ENCODE data around the gene SPATA13.

SPATA13 gene

DNA sequence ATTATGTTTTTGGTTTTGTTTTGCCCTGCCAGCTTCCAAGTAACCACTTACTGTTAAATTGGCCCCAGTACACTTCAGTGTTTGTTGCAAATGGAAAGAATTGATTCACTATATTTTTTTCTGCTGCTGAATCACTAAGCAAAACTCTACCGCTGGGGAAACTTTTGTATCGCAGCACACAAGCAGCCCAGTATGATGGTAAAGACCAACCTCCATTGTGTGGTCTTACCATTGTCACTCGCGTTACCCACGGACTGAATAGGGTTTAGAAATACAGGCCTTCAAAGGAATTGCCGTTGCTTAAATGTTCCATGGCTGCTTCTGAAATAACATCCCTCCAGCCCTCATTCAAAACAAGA, 7.9 kb downstream of the SPATA13 start:
- TF ChIP-seq, protein P1, sequence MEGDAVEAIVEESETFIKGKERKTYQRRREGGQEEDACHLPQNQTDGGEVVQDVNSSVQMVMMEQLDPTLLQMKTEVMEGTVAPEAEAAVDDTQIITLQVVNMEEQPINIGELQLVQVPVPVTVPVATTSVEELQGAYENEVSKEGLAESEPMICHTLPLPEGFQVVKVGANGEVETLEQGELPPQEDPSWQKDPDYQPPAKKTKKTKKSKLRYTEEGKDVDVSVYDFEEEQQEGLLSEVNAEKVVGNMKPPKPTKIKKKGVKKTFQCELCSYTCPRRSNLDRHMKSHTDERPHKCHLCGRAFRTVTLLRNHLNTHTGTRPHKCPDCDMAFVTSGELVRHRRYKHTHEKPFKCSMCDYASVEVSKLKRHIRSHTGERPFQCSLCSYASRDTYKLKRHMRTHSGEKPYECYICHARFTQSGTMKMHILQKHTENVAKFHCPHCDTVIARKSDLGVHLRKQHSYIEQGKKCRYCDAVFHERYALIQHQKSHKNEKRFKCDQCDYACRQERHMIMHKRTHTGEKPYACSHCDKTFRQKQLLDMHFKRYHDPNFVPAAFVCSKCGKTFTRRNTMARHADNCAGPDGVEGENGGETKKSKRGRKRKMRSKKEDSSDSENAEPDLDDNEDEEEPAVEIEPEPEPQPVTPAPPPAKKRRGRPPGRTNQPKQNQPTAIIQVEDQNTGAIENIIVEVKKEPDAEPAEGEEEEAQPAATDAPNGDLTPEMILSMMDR (IDR thresholded peaks at IDR 0.05; ENCODE audit: borderline replicate concordance, extremely low read depth, low read length, poor library complexity, severe bottlenecking) = no peak
- TF ChIP-seq EZH2 (IDR thresholded peaks at IDR 0.05; ENCODE audit: borderline replicate concordance, low read depth, low read length, severe bottlenecking) = no peak
- Histone ChIP-seq H3K4me2 (ENCODE audit: insufficient read depth, low read length) (no peak overlapping the region), H3K27ac (ENCODE audit: low read length) (no peak overlapping the region), H3K4me3 (ENCODE audit: low read depth in 1 of 2, low read length in 2 of 2) (no peak overlapping the region), H2AFZ (ENCODE audit: low read depth, low read length) (no peak overlapping the region), H3K79me2 (ENCODE audit: insufficient read depth, low read length) (0 out of 2 replicates have a peak, but pooled peaks cover 1% of the 10 kb centered on the region), H3K9me3 (ENCODE audit: insufficient read depth, low read length, severe bottlenecking) (no peaks in the 10 kb centered on the region), H3K9ac (ENCODE audit: low read depth, low read length) (no peak overlapping the region), H4K20me1 (ENCODE audit: insufficient read depth, low read length) (peaks cover 21% of the 10 kb centered on the region), H3K36me3 (ENCODE audit: insufficient read depth, low read length) (peaks cover 16% of the 10 kb centered on the region), H3K4me1 (ENCODE audit: insufficient read depth, low read length) (no peaks in the 10 kb centered on the region), H3K27me3 (ENCODE audit: insufficient read depth, low read length, poor library complexity) (no peaks in the 10 kb centered on the region)
- no peak for DNase-seq
- ATAC-seq (ENCODE audit: insufficient read depth, low read depth) = no peak

DNA sequence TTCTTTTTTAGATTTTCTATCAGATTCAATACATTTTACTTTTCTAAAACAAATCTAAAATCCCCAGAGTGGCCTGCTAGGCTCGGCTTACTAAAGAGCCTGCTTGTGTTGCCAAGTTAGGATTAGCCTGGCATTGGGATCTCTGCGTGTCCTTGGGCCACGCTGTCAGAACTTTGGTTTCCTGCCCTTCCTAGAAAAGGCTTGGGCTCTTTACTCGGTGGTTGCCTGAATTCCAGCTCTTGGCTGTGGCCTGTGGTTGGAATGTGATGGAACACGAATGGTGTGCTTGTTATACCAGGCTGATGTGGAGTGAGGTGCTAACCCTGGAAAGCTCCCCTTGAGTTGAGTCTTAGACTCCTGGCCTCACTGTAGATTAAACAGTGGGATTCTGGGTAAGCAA, 8.5 kb downstream of the SPATA13 start:
- no peak overlapping the region for H3K9ac ChIP-seq (ENCODE audit: low read depth, low read length)
- H3K27me3 ChIP-seq (ENCODE audit: insufficient read depth, low read length, poor library complexity) = no peaks in the 10 kb centered on the region
- ATAC-seq (ENCODE audit: insufficient read depth, low read depth) = no peak
- H3K36me3 ChIP-seq (ENCODE audit: insufficient read depth, low read length) = peaks cover 16% of the 10 kb centered on the region
- no peaks in the 10 kb centered on the region for H3K4me1 ChIP-seq (ENCODE audit: insufficient read depth, low read length)
- H3K4me2 ChIP-seq (ENCODE audit: insufficient read depth, low read length) = no peak overlapping the region
- no peak overlapping the region for H3K27ac ChIP-seq (ENCODE audit: low read length)
- TF ChIP-seq, protein P1 (IDR thresholded peaks at IDR 0.05; ENCODE audit: borderline replicate concordance, extremely low read depth, low read length, poor library complexity, severe bottlenecking) = no peak
- no peak for TF ChIP-seq EZH2 (IDR thresholded peaks at IDR 0.05; ENCODE audit: borderline replicate concordance, low read depth, low read length, severe bottlenecking)
- H3K4me3 ChIP-seq (ENCODE audit: low read depth in 1 of 2, low read length in 2 of 2) = no peak overlapping the region
- 0 out of 2 replicates have a peak, but pooled peaks cover 1% of the 10 kb centered on the region for H3K79me2 ChIP-seq (ENCODE audit: insufficient read depth, low read length)
- H4K20me1 ChIP-seq (ENCODE audit: insufficient read depth, low read length) = peaks cover 21% of the 10 kb centered on the region
- DNase-seq = no peak
- H2AFZ ChIP-seq (ENCODE audit: low read depth, low read length) = no peak overlapping the region
- no peaks in the 10 kb centered on the region for H3K9me3 ChIP-seq (ENCODE audit: insufficient read depth, low read length, severe bottlenecking)

DNA sequence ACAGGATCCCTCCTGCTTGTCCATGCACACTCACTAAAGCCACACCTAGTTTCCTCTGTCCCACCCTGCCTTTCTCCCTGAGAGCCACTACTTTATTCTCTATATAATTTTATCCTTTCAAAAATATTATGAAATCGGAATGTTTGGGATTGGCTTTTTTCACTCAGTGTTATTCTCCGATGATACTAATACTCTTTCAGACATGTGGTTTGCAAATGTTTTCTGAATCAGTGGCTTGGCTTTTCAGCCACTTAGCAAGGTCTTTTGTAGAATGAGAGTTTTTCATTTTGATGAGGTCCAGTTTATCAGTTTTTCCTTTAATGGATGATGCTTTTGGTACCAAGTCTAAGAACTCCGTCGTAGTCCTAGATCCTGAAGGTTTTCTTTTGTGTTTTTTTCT, 11.6 kb downstream of the SPATA13 start:
- H3K9me3 ChIP-seq (ENCODE audit: insufficient read depth, low read length, severe bottlenecking) = no peaks in the 10 kb centered on the region
- ATAC-seq (ENCODE audit: insufficient read depth, low read depth) = no peak
- H3K27ac ChIP-seq (ENCODE audit: low read length) = no peak overlapping the region
- no peak overlapping the region for H2AFZ ChIP-seq (ENCODE audit: low read depth, low read length)
- TF ChIP-seq, protein P1 (IDR thresholded peaks at IDR 0.05; ENCODE audit: borderline replicate concordance, extremely low read depth, low read length, poor library complexity, severe bottlenecking) = no peak
- TF ChIP-seq EZH2 (IDR thresholded peaks at IDR 0.05; ENCODE audit: borderline replicate concordance, low read depth, low read length, severe bottlenecking) = no peak
- H3K36me3 ChIP-seq (ENCODE audit: insufficient read depth, low read length) = peaks cover 3% of the 10 kb centered on the region; the same call in 1 of the 2 replicates
- no peaks in the 10 kb centered on the region for H3K27me3 ChIP-seq (ENCODE audit: insufficient read depth, low read length, poor library complexity)
- H3K79me2 ChIP-seq (ENCODE audit: insufficient read depth, low read length) = peaks cover 1% of the 10 kb centered on the region; the same call in 1 of the 2 replicates
- H4K20me1 ChIP-seq (ENCODE audit: insufficient read depth, low read length) = peaks cover 13% of the 10 kb centered on the region
- no peak overlapping the region for H3K4me2 ChIP-seq (ENCODE audit: insufficient read depth, low read length)
- H3K4me3 ChIP-seq (ENCODE audit: low read depth in 1 of 2, low read length in 2 of 2) = no peak overlapping the region
- H3K9ac ChIP-seq (ENCODE audit: low read depth, low read length) = no peak overlapping the region
- H3K4me1 ChIP-seq (ENCODE audit: insufficient read depth, low read length) = no peaks in the 10 kb centered on the region
- no peak for DNase-seq

DNA sequence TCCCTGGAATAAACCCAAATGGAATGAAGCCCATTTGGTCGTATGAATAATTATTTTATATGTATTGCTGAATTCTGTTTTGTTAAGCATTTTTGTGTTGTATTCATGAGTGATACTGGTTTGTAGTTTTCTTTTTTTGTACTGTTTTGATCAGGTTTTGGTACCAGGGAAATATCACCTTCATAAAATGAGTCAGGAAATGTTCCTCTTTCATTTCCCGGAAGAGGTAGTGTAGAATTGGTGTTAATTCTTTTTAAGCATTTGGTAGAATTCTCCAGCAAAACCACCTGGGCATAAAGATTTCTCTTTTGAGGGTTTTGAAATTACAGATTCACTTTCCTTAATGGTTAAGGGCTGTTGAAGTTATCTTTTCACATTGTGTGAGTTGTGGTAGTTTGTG, 13.3 kb downstream of the SPATA13 start:
- H3K27ac ChIP-seq (ENCODE audit: low read length) = no peak overlapping the region
- H3K4me1 ChIP-seq (ENCODE audit: insufficient read depth, low read length) = no peaks in the 10 kb centered on the region
- H3K4me3 ChIP-seq (ENCODE audit: low read depth in 1 of 2, low read length in 2 of 2) = no peak overlapping the region
- H3K9ac ChIP-seq (ENCODE audit: low read depth, low read length) = no peak overlapping the region
- no peaks in the 10 kb centered on the region for H3K27me3 ChIP-seq (ENCODE audit: insufficient read depth, low read length, poor library complexity)
- H3K79me2 ChIP-seq (ENCODE audit: insufficient read depth, low read length) = peaks cover 1% of the 10 kb centered on the region; the same call in 1 of the 2 replicates
- no peak for ATAC-seq (ENCODE audit: insufficient read depth, low read depth)
- no peak overlapping the region for H3K4me2 ChIP-seq (ENCODE audit: insufficient read depth, low read length)
- no peak for DNase-seq
- no peak for TF ChIP-seq EZH2 (IDR thresholded peaks at IDR 0.05; ENCODE audit: borderline replicate concordance, low read depth, low read length, severe bottlenecking)
- TF ChIP-seq, protein P1 (IDR thresholded peaks at IDR 0.05; ENCODE audit: borderline replicate concordance, extremely low read depth, low read length, poor library complexity, severe bottlenecking) = no peak
- H4K20me1 ChIP-seq (ENCODE audit: insufficient read depth, low read length) = peaks cover 10% of the 10 kb centered on the region
- no peak overlapping the region for H2AFZ ChIP-seq (ENCODE audit: low read depth, low read length)
- no peaks in the 10 kb centered on the region for H3K36me3 ChIP-seq (ENCODE audit: insufficient read depth, low read length)
- H3K9me3 ChIP-seq (ENCODE audit: insufficient read depth, low read length, severe bottlenecking) = no peaks in the 10 kb centered on the region

Measured in DND-41 (cell line).